Right forelimb (tissue), 1 donor: ENCODE measurements around the gene SEC24D.
"Not testable (repeated sequence)": the region's sequence is repeated elsewhere in the genome, so short reads cannot be mapped to it uniquely, and the experiment has no call there.

Experiments
- DNase-seq: peaks from one replicate; pipeline ENCODE4 v3.0.0-alpha.2; 2018

Gene SEC24D, protein sequence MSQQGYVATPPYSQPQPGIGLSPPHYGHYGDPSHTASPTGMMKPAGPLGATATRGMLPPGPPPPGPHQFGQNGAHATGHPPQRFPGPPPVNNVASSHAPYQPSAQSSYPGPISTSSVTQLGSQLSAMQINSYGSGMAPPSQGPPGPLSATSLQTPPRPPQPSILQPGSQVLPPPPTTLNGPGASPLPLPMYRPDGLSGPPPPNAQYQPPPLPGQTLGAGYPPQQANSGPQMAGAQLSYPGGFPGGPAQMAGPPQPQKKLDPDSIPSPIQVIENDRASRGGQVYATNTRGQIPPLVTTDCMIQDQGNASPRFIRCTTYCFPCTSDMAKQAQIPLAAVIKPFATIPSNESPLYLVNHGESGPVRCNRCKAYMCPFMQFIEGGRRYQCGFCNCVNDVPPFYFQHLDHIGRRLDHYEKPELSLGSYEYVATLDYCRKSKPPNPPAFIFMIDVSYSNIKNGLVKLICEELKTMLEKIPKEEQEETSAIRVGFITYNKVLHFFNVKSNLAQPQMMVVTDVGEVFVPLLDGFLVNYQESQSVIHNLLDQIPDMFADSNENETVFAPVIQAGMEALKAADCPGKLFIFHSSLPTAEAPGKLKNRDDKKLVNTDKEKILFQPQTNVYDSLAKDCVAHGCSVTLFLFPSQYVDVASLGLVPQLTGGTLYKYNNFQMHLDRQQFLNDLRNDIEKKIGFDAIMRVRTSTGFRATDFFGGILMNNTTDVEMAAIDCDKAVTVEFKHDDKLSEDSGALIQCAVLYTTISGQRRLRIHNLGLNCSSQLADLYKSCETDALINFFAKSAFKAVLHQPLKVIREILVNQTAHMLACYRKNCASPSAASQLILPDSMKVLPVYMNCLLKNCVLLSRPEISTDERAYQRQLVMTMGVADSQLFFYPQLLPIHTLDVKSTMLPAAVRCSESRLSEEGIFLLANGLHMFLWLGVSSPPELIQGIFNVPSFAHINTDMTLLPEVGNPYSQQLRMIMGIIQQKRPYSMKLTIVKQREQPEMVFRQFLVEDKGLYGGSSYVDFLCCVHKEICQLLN

DNA sequence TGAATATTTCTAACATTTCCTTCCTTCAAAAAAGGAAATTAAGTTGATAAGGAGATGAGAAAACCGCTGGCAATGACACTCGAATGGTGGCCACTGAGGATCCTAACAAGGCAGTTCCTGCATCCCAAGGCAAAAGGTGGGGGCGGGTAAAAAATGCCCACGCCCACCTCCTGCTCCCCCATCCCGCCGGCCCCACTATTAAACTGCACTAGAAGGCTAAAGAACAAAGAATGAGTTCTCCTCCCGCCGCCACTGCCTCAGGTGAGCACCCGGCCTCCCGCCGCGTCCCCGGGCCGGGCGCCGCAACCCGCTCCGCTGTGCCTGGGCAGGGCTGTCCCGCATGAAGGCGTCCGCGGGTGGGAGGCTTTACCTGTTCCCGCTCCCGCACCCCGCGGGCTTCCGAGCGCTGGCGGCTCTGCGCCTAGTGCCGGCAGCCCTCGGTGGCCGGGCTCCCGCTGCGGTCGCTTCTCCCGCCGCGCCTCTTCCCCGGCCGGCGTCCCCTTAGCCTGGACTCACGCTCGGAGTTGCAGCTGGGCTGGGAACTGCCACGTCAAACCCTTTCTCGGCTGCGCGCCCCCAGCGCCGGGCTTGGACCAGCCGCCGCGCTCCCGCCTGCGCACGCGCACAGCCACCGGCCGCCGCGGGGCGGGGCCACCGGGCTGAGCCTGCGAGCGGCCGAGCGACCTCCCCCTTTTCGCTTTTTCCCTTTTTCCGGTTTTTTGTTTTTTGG lies at the start of gene SEC24D:
Gene SEC24D (minus strand): TSS at position 556 of the 730 bp plus-strand sequence. CDS start 2,430 bp downstream, outside the sequence.
- DNase-seq: peak; percentile 95

DNA sequence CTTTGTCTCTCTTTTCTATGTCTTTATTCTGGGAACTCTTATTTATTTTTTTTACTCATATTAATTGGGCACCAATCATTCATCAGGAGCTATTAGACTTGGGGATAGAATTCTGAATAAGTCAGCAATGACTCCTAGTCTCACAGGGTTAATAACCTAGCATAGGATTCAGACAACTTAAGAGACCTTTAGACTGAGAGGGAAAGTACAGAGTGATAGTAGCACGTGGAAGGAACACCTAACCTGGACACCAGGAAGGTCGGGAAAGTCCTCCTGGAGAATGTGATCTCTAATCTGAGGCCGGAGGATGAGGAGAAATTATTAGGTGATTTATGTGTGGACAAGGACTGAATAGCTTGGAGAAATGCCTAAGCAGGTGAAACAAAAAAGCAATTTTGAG lies 48.8 kb upstream of the SEC24D start:
- no peak for DNase-seq

GRCh38 chr4:118883861-118884260 lies 47.9 kb upstream of the SEC24D start:
- no peak for DNase-seq

- no peak for DNase-seq
Observed at GRCh38 chr4:118881512-118882146, 45.7 kb upstream of the SEC24D start.

GRCh38 chr4:118879409-118879808 lies 43.5 kb upstream of the SEC24D start:
- no peak for DNase-seq

- not testable (repeated sequence) for DNase-seq
Observed at GRCh38 chr4:118878507-118878906, 42.6 kb upstream of the SEC24D start.

DNA sequence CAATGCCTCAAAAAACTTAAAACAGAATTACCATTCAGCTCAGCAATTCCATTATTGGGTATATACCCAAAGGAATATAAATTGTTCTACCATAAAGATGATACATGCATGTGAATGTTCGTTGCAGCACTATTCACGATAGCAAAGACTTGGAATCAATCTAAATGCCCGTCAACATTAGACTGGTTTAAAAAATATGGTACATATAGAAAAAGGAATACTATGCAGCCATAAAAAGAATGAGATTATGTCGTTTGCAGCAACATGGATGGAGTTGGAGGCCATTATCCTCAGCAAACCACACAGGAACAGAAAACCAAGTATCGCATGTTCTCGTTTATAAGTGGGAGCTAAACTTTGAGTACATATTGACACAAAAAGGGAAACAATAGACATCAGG lies 41.9 kb upstream of the SEC24D start:
- no peak for DNase-seq

DNA sequence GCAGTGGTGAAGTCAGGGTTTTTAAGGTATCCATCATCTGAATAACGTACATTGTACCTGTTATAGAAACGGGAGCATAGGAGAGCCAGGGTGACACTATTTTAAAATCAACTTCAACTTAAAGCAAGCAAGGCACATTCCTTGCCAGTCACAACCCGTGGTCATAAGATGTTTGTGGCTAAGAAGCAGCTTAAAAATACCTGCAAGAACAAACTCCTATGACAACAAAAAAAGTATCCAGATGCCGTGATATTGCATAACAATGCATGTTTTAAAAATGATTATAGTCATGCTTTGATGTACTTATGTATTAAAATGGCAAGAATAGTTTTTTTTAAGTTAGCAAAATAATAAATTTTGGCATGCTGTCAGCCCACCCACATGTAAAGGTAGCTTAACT lies 36.3 kb upstream of the SEC24D start:
- no peak for DNase-seq

DNA sequence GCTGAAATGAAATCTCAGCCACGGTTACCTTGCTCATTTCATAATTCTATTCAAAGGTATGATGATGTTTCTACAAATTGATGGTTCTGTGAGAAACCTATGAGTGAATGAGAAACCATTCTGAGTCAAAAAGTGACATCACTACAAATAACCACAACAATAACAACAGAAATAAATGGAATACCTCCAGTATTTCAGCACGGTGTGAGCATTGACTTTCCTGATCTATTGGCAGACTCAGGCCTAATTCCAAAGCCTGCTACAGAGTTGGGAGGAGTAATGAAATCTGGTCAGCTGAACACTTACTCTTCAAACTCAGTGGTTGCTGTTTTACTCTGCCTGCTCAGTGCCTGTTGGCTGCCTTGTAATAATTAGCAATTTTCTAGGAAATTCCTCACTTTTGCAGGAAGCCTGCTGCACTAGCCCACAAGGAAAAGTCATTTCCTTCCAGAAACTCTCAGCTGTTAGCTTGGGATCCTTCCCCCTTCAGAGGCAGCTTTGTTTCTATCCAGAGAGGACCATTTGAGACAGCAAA lies 33.9 kb upstream of the SEC24D start:
- no peak for DNase-seq

- no peak for DNase-seq
Observed at GRCh38 chr4:118867311-118868067, 31.6 kb upstream of the SEC24D start.

DNA sequence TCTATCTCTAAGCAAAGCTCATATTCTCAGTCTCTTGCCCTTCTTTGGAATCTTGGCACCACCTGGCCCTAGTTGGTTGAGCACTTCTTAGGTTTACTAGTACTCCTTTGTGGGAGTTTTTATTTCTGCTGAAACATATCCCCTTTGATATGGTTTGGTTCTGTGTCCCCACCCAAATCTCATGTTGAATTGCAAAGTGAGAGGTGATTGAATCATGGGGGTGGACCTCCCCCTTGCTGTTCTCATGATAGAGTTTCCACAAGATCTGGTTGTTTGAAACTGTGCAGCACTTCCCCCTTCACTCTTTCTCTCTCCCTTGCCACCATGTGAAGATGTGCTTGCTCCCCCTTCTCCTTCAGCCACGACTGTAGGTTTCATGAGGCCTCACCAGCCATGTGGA lies 30.5 kb upstream of the SEC24D start:
- no peak for DNase-seq

DNA sequence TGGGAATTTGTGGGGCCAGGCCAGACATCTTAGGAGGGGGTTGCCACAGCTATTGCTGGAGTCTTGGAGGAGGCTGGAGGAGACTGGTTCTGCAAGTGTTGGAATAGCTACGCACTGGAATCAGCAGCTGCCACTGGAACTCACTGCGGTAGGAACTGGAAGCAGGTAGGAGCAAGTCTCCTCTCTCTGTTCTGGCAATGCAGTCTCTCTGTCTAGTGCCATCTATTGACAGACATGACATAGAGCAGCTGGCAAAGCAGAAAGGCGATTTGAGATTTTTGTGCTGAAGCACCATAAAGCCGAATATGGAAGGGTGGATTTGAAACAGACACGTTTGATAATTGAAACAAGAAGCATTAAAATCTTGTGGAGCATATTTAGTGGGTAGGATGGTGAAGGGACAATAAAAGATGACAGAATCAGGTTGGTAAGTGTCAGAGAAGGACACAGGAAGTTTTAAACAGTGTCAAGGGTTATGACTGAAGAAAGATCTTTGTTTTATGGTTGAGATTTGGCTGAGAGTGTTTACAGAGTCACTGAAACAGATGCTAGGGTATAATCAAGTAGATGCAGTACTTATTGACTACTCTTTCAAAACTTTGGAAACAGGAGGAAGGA lies 29.3 kb upstream of the SEC24D start:
- DNase-seq: no peak

- DNase-seq: no peak
Observed at GRCh38 chr4:118858779-118859178, 22.9 kb upstream of the SEC24D start.

- no peak for DNase-seq
Observed at GRCh38 chr4:118857760-118858159, 21.8 kb upstream of the SEC24D start.

- DNase-seq: no peak
Observed at GRCh38 chr4:118850488-118851173, 14.7 kb upstream of the SEC24D start.

DNA sequence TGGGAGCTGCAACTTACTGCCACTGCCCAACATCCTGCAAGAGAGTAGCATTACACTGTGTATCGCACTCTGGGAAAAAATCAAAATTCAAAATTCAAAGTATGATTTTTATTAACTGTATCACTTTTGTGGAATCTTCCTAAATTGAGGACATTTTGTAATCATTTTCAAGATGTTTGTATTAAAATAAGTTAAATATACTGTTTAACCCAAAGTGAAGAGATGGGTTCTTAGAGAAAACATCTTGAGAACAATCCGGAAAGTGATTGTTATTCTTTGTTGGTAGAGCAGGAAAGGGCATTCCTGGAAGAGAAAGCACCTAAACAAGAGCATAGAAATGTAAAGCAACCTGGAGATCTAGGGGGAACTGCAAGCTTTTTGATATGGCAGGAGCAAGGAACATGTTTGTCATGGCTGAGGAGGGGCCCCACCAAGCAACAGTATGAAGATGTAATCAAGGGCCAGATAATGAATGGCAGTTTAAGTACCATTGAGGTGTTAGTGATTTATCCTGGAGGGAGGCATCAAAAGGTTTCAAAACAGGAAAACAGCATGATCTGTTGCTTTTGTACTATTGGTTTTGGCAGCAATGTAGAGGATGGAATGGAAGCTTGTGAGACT lies 14.1 kb upstream of the SEC24D start:
- no peak for DNase-seq

DNA sequence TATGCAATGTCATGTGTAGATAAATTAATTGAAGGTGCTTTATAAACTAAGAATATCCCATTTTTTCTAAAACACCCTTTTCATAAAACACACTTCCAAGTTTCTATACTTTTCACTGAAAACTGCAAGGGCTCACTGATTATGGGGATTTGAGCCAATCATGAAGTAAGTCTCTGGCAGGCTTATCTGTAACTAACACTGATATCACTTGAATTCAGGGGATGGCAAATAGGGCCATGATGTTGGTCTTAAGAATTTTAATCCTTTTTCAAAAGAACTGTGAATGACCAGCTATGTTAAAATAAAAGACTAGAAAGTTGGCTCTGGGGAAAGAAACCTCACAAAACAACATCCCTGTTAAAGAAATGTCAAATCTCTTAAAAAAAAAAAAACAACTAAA lies 13.0 kb upstream of the SEC24D start:
- no peak for DNase-seq

DNA sequence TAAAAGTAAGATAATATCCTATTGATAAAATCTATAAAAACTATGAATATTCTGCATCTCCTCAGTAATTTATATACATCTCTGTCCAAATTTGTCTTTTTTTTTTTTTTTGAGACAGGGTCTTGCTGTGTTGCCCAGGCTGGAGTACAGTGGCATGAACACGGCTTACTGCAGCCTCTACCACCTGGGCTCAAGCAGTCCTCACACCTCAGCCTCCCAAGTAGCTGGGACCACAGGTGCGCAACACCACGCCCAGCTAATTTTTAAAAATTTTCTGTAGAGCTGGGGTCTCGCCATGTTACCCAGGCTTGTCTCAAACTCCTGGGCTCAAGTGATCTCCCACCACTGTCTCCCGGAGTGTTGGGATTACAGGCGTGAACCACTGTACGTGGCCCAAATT lies 12.3 kb upstream of the SEC24D start:
- DNase-seq: no peak

DNA sequence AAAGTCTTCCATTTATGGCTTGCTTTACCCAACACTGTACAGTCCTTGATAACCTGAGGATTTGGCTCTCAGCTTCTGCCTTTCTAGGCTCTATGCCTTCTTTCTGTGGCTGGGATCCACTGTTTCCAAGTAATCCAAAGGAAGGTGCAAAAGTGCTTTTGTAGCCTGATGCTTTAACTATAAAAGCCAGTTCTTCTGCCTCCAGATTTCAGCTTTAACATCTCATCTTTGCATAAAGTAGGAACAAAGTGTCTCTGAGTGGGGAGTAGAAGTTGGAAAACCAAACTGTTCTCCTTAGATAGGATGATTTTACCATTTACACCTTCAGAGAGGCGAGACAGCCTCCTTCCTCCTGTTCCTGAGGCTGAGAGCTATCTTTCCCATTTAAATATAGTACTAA lies 11.1 kb upstream of the SEC24D start:
- DNase-seq: no peak

GRCh38 chr4:118845552-118846050 lies 9.7 kb upstream of the SEC24D start:
- no peak for DNase-seq
